Lower leg skin (tissue), 4 donors: Measurements from ENCODE around the gene CDHR3. TPM values are rescaled to one million over a fixed set of nuclear protein-coding genes. Genes with fewer than 3 reads are reported as not detected.

Experiments used
- DNase-seq, 2 donors: peaks; one replicate each; pipeline ENCODE4 v3.0.0-alpha.2; 2019; ENCODE audit warnings: low spot score in 2 of 2
- H3K4me3 ChIP-seq: fragments of 200-600 bp; sonication (generic); 2 replicates; pipeline ENCODE4 v1.5.1; 2017; ENCODE audit warnings: mild to moderate bottlenecking, low read depth; ENCODE audit not compliant: poor library complexity, severe bottlenecking
- CTCF ChIP-seq, 3 donors: fragments of 450-650 bp; IDR thresholded peaks; one replicate each; pipeline ENCODE4 v1.5.1; 2016; ENCODE audit warnings: antibody characterized with exemption in 3 of 3, mild to moderate bottlenecking in 3 of 3, moderate library complexity in 2 of 3
- POLR2A ChIP-seq, 2 donors: fragments of 450-650 bp; IDR thresholded peaks; one replicate each; pipeline ENCODE4 v1.6.1; 2016 to 2017; ENCODE audit warnings: antibody characterized with exemption in 2 of 2, mild to moderate bottlenecking in 1 of 2, moderate library complexity in 1 of 2
- WGBS, 2 donors: methylation state at CpG; one replicate each; pipeline ENCODE4 v1.1.5; 2018; 5-methylcytosine and 5-hydroxymethylcytosine counted together
- intact Hi-C: fragments of 100-400 bp; cut with DNase I; formaldehyde crosslinking; loops from one replicate; pipeline ENCODE4 v1.15.0; 2023; ENCODE audit warnings: low total_unique reads
- total RNA-seq, 4 donors: library from RNA; depleted of rRNA; stranded (reverse); fragments of >200 nt; gene quantifications; one replicate each; pipeline ENCODE4 v1.1.0, GENCODE V29; 2016

The CDHR3 gene
- total RNA-seq, 4 donors from 2014 or later: 2.4 to 4.2 (median 3.3) TPM; not detected in 1

GRCh38 chr7:106050746-106051117 is 87.7 kb downstream of the CDHR3 start:
- H3K4me3 ChIP-seq: no peak overlapping the region
- 10 to 36% methylated on average over 5 of the region's 5 CpGs for WGBS, 2 donors
- intact Hi-C loops: loop anchor here (5.0 kb wide), 1 partner anchor 102 kb away; no protein-coding TSS in a partner anchor
- DNase-seq: no peak
- TF ChIP-seq POLR2A (IDR thresholded peaks at IDR 0.05) (no peak), CTCF (IDR thresholded peaks at IDR 0.05) (no peak)

GRCh38 chr7:106052681-106053080 is 89.6 kb downstream of the CDHR3 start:
- no peak overlapping the region for H3K4me3 ChIP-seq
- DNase-seq: no peak
- TF ChIP-seq CTCF (IDR thresholded peaks at IDR 0.05) (no peak), POLR2A (IDR thresholded peaks at IDR 0.05) (no peak)
- intact Hi-C loops: loop anchor here (5.0 kb wide), 1 partner anchor 100 kb away; no protein-coding TSS in a partner anchor
- WGBS, 2 donors: 94 to 97% methylated on average over 2 of the region's 2 CpGs

GRCh38 chr7:106053109-106053508 is 90.0 kb downstream of the CDHR3 start:
- intact Hi-C loops: loop anchor here (5.0 kb wide), 1 partner anchor 99 kb away; no protein-coding TSS in a partner anchor
- H3K4me3 ChIP-seq: no peak overlapping the region
- TF ChIP-seq POLR2A (IDR thresholded peaks at IDR 0.05): no peak
- no peak for TF ChIP-seq CTCF (IDR thresholded peaks at IDR 0.05)
- no peak for DNase-seq
- WGBS, 2 donors: 92 to 98% methylated on average over 5 of the region's 5 CpGs

GRCh38 chr7:106054156-106054910 is 91.3 kb downstream of the CDHR3 start:
- intact Hi-C loops: loop anchor here (5.0 kb wide), 1 partner anchor 98 kb away; no protein-coding TSS in a partner anchor
- no peak for TF ChIP-seq CTCF (IDR thresholded peaks at IDR 0.05)
- no peak for TF ChIP-seq POLR2A (IDR thresholded peaks at IDR 0.05)
- H3K4me3 ChIP-seq: no peak overlapping the region
- no peak for DNase-seq
- 92 to 96% methylated on average over 11 of the region's 11 CpGs for WGBS, 2 donors

- intact Hi-C loops: loop anchor here (5.0 kb wide), 2 partner anchors 42 to 97 kb away; no protein-coding TSS in a partner anchor
- TF ChIP-seq POLR2A (IDR thresholded peaks at IDR 0.05) (no peak), CTCF (IDR thresholded peaks at IDR 0.05) (no peak)
- WGBS, 2 donors: 82 to 84% methylated on average over 7 of the region's 7 CpGs
These were observed 92.0 kb downstream of the CDHR3 start for GRCh38 chr7:106054971-106055532.

More at GRCh38 chr7:106054971-106055532, 92.0 kb downstream of the CDHR3 start:
- H3K4me3 ChIP-seq: no peak overlapping the region
- DNase-seq: no peak
